ENCODE data around the gene MACROD2. TPM values are rescaled to one million over a fixed set of nuclear protein-coding genes. Genes with fewer than 3 reads are reported as not detected.

MACROD2 gene
- polyA plus RNA-seq, 1 experiment = 0.47 TPM

GRCh38 chr20:14333721-14334120, 338.4 kb downstream of the MACROD2 start:
- Histone ChIP-seq H3K36me3 (ENCODE audit: control insufficient read depth, insufficient read depth, low read length) (no peaks in the 10 kb centered on the region), H3K27me3 (ENCODE audit: control insufficient read depth, insufficient read depth, low read length) (no peaks in the 10 kb centered on the region), H3K4me3 (ENCODE audit: low read depth, low read length) (no peak overlapping the region)
- POLR2A ChIA-PET = no interaction called here
- CTCF ChIA-PET = interaction anchor here (0.6 to 1.0 kb wide), 3 partner anchors 622 to 1596 kb away, joined by 3 read pairs; no protein-coding TSS in a partner anchor
- DNase-seq (ENCODE audit: low read depth) = no peak
- no peak for TF ChIP-seq CTCF (IDR thresholded peaks at IDR 0.05; ENCODE audit: insufficient read depth, low read depth, low read length)

- Histone ChIP-seq H3K27me3 (ENCODE audit: control insufficient read depth, insufficient read depth, low read length) (no peaks in the 10 kb centered on the region), H3K4me3 (ENCODE audit: low read depth, low read length) (no peak overlapping the region), H3K36me3 (ENCODE audit: control insufficient read depth, insufficient read depth, low read length) (no peaks in the 10 kb centered on the region)
- ChIA-PET POLR2A (no interaction called here), CTCF (interaction anchor here (0.6 to 1.0 kb wide), 3 partner anchors 621 to 1595 kb away, joined by 3 read pairs; no protein-coding TSS in a partner anchor)
- TF ChIP-seq CTCF (IDR thresholded peaks at IDR 0.05; ENCODE audit: insufficient read depth, low read depth, low read length) = peak; percentile 61
- DNase-seq (ENCODE audit: low read depth) = no peak
Measured at GRCh38 chr20:14334306-14334930, 339.1 kb downstream of the MACROD2 start.

GRCh38 chr20:14335052-14335451, 339.7 kb downstream of the MACROD2 start:
- POLR2A ChIA-PET = no interaction called here
- Histone ChIP-seq H3K27me3 (ENCODE audit: control insufficient read depth, insufficient read depth, low read length) (no peaks in the 10 kb centered on the region), H3K4me3 (ENCODE audit: low read depth, low read length) (no peak overlapping the region), H3K36me3 (ENCODE audit: control insufficient read depth, insufficient read depth, low read length) (no peaks in the 10 kb centered on the region)
- no peak for DNase-seq (ENCODE audit: low read depth)
- CTCF ChIA-PET = no interaction called here
- TF ChIP-seq CTCF (IDR thresholded peaks at IDR 0.05; ENCODE audit: insufficient read depth, low read depth, low read length) = no peak

- peak overlapping the region; percentile 62 for H3K4me3 ChIP-seq (ENCODE audit: low read depth, low read length)
- no peaks in the 10 kb centered on the region for H3K27me3 ChIP-seq (ENCODE audit: control insufficient read depth, insufficient read depth, low read length)
- no peak for DNase-seq (ENCODE audit: low read depth)
- no peaks in the 10 kb centered on the region for H3K36me3 ChIP-seq (ENCODE audit: control insufficient read depth, insufficient read depth, low read length)
- ChIA-PET POLR2A (interaction anchor here (0.6 kb wide), 1 partner anchor 1478 kb away, joined by 3 read pairs; no protein-coding TSS in a partner anchor), CTCF (interaction anchor here (0.6 to 2.2 kb wide), 8 partner anchors 19 to 933 kb away, joined by 3 to 12 read pairs (median 4); no protein-coding TSS in a partner anchor)
- peak; percentile 9; the same call in 1 of the 2 replicates for TF ChIP-seq CTCF (IDR thresholded peaks at IDR 0.05; ENCODE audit: insufficient read depth, low read depth, low read length)
Measured at GRCh38 chr20:14336686-14337085, 341.4 kb downstream of the MACROD2 start.

DNA sequence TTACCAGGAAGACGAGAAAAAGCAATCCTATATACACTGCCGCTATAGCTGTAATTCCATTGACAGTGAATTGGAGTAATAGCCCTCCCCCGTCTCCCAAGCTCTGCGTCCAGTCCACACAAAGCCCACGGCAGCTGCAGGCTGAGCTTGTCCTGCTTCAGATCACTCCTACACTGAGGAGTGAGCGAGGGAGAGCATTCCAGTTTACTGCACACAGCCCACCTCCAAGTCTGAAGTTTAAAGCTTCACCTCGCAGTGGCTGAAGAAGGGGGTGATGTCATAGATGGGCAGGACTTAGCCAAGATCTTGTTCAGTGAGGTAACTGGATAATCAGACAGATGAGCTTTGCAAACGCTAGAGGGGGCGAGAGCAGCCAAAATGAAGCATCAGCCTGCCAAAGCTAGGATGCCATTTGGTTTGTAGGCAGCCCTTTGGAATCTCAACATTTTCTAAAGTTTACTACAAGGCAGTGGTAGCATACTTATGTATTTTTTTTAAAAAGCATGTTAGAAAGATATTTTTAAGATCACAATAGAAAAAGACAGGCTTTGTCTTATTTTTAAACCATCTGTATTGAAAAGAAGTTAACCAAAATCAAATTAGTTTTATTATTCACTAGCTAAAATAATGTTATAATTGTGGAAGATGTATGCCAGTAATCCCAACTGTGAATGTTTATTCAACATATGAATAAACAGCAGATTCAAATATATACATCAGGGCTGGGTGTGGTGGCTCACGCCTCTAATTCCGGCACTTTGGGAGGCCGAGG, 342.3 kb downstream of the MACROD2 start, which contains the start of gene FLRT3:
TSS of gene FLRT3 (minus strand) at position 213 of the 772 bp plus-strand sequence. CDS start 10,106 bp downstream, outside the sequence.
- H3K4me3 ChIP-seq (ENCODE audit: low read depth, low read length) = peak within 1 kb of the TSS; percentile 62
- ChIA-PET POLR2A (interaction anchor here (0.5 kb wide), 1 partner anchor 232 kb away, joined by 3 read pairs; no protein-coding TSS in a partner anchor), CTCF (interaction anchor here (0.7 to 2.2 kb wide), 22 partner anchors 17 to 1422 kb away, joined by 3 to 12 read pairs (median 3); no protein-coding TSS in a partner anchor)
- H3K36me3 ChIP-seq (ENCODE audit: control insufficient read depth, insufficient read depth, low read length) = no peaks in the 10 kb centered on the region
- DNase-seq (ENCODE audit: low read depth) = peak; percentile 80
- H3K27me3 ChIP-seq (ENCODE audit: control insufficient read depth, insufficient read depth, low read length) = no peaks in the 10 kb centered on the region
- peak; percentile 81 for TF ChIP-seq CTCF (IDR thresholded peaks at IDR 0.05; ENCODE audit: insufficient read depth, low read depth, low read length)

Measured in BJ (cell line).